Erythroblast (primary cell): Measurements from ENCODE around the gene STXBP2.

Source experiments
- GATA1 ChIP-seq: IDR thresholded peaks from 2 replicates; pipeline ENCODE4 v1.6.1; 2011; ENCODE audit warnings: low read depth, mild to moderate bottlenecking, control low read depth, low read length, moderate library complexity
- POLR2A ChIP-seq: IDR thresholded peaks from 2 replicates; pipeline ENCODE4 v1.6.1; 2011; ENCODE audit warnings: mild to moderate bottlenecking, low read length

DNA sequence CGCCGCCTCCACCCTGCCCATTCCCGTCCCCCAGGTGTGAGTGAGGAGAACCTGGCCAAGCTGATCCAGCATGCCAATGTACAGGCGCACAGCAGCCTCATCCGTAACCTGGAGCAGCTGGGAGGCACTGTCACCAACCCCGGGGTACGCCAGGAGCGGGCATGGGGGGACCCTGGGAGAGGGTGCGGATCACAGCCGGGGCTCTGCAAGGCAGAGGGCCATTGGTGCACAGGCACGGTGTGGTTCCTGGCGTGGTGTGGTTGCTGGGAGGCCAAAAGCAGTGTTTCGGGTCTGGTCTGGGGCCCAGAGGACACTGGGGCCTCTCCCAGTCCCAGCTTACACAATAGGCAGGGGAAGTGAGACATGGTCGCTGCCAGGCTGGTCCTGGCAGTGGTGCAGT is 8.3 kb downstream of the STXBP2 start:
- TF ChIP-seq POLR2A (no peak), GATA1 (no peak)
